ENCODE measurements around the gene FYB2. TPM values are rescaled to one million over a fixed set of nuclear protein-coding genes. Genes with fewer than 3 reads are reported as not detected.
"Not testable (repeated sequence)": the region's sequence is repeated elsewhere in the genome, so short reads cannot be mapped to it uniquely, and the experiment has no call there.

The FYB2 gene
- polyA plus RNA-seq, 2 of the 4 experiments (the other 2 are of a cell fraction) = not detected

DNA sequence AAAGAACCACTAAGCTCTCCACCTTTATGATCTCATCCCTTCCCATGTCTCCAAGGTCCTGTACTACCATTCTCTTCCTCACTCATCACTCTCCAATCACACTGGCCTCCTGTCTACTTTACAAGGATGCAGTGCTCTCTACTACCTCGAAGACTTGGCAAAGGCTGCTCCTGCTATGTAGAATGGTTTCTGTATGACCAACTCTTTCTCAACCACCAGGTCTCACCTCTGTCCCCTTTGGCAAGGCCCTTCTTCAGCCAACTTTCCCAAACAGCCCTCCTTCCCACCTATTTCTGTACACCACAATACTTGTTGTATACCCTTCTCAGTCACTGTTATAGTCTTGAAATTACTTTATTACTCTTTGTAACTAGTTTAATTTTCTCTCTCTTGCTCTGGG is 41.2 kb downstream of the FYB2 start:
- CTCF ChIA-PET = no interaction called here
- POLR2A ChIA-PET = no interaction called here
- DNase-seq (ENCODE audit: low read depth in 1 of 2, low spot score in 1 of 2) = no peak

DNA sequence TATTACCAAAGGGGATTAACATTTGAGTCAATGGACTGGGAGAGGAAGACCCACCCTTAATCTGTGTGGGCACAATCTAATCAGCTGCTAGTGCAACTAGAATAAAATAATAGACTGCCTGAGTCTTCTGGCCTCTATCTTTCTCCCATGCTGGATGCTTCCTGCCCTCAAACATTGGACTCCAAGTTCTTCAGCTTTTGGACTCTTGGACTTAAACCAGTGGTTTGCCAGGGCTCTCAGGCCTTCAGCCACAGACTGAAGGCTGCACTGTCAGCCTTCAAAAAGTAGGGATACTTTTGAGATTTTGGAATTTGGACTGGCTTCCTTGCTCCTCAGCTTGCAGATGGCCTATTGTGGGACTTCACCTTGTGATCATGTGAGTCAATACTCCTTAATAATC is 44.5 kb downstream of the FYB2 start:
- H3K4me1 ChIP-seq; H3K4me3 ChIP-seq; ATAC-seq; H3K27ac ChIP-seq; H3K9me3 ChIP-seq; POLR2A ChIA-PET; FAIRE-seq; DNase-seq (ENCODE audit: low read depth in 1 of 2, low spot score in 1 of 2); H3K4me2 ChIP-seq; CTCF ChIA-PET: not testable (repeated sequence)

More for the DNA sequence above, 41.2 kb downstream of the FYB2 start:
- Histone ChIP-seq H3K27ac (no peak overlapping the region), H3K4me1 (no peaks in the 10 kb centered on the region), H3K9me3 (no peaks in the 10 kb centered on the region), H3K4me3 (no peak overlapping the region), H3K4me2 (no peak overlapping the region)
- TF ChIP-seq BHLHE40 (IDR thresholded peaks at IDR 0.05; ENCODE audit: low read depth, low read length) (no peak), FOSB (CRISPR knock-in tag; IDR thresholded peaks at IDR 0.05) (no peak), CBX2 (IDR thresholded peaks at IDR 0.05; ENCODE audit: borderline replicate concordance, low read depth) (no peak), MAZ (IDR thresholded peaks at IDR 0.05; ENCODE audit: borderline replicate concordance, low read depth, low read length) (no peak), GATA3 (IDR thresholded peaks at IDR 0.05; ENCODE audit: borderline replicate concordance) (no peak), NFE2L2 (conservative IDR thresholded peaks at IDR 0.05; ENCODE audit: low read length) (no peak), TFCP2L1 (CRISPR knock-in tag; IDR thresholded peaks at IDR 0.05) (no peak), JUN (IDR thresholded peaks at IDR 0.05) (no peak), NR3C1 (IDR thresholded peaks at IDR 0.05) (no peak), RFX5 (IDR thresholded peaks at IDR 0.05) (no peak)
- TF ChIP-seq, protein P1, sequence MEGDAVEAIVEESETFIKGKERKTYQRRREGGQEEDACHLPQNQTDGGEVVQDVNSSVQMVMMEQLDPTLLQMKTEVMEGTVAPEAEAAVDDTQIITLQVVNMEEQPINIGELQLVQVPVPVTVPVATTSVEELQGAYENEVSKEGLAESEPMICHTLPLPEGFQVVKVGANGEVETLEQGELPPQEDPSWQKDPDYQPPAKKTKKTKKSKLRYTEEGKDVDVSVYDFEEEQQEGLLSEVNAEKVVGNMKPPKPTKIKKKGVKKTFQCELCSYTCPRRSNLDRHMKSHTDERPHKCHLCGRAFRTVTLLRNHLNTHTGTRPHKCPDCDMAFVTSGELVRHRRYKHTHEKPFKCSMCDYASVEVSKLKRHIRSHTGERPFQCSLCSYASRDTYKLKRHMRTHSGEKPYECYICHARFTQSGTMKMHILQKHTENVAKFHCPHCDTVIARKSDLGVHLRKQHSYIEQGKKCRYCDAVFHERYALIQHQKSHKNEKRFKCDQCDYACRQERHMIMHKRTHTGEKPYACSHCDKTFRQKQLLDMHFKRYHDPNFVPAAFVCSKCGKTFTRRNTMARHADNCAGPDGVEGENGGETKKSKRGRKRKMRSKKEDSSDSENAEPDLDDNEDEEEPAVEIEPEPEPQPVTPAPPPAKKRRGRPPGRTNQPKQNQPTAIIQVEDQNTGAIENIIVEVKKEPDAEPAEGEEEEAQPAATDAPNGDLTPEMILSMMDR (IDR thresholded peaks at IDR 0.05) = no peak
- TF ChIP-seq, protein P2, sequence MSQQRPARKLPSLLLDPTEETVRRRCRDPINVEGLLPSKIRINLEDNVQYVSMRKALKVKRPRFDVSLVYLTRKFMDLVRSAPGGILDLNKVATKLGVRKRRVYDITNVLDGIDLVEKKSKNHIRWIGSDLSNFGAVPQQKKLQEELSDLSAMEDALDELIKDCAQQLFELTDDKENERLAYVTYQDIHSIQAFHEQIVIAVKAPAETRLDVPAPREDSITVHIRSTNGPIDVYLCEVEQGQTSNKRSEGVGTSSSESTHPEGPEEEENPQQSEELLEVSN (IDR thresholded peaks at IDR 0.05; ENCODE audit: borderline replicate concordance, low read depth) = no peak
- TF ChIP-seq, protein P3, sequence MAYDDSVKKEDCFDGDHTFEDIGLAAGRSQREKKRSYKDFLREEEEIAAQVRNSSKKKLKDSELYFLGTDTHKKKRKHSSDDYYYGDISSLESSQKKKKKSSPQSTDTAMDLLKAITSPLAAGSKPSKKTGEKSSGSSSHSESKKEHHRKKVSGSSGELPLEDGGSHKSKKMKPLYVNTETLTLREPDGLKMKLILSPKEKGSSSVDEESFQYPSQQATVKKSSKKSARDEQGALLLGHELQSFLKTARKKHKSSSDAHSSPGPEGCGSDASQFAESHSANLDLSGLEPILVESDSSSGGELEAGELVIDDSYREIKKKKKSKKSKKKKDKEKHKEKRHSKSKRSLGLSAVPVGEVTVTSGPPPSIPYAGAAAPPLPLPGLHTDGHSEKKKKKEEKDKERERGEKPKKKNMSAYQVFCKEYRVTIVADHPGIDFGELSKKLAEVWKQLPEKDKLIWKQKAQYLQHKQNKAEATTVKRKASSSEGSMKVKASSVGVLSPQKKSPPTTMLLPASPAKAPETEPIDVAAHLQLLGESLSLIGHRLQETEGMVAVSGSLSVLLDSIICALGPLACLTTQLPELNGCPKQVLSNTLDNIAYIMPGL (CRISPR knock-in tag; IDR thresholded peaks at IDR 0.05; ENCODE audit: borderline replicate concordance) = no peak
- TF ChIP-seq, protein P4, sequence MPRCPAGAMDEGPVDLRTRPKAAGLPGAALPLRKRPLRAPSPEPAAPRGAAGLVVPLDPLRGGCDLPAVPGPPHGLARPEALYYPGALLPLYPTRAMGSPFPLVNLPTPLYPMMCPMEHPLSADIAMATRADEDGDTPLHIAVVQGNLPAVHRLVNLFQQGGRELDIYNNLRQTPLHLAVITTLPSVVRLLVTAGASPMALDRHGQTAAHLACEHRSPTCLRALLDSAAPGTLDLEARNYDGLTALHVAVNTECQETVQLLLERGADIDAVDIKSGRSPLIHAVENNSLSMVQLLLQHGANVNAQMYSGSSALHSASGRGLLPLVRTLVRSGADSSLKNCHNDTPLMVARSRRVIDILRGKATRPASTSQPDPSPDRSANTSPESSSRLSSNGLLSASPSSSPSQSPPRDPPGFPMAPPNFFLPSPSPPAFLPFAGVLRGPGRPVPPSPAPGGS (IDR thresholded peaks at IDR 0.05) = no peak
- no peak for FAIRE-seq
- 0% methylated on average over 1 of the region's 1 CpG for WGBS (ENCODE audit: missing lambda C conversion rate)
- ATAC-seq = no peak

DNA sequence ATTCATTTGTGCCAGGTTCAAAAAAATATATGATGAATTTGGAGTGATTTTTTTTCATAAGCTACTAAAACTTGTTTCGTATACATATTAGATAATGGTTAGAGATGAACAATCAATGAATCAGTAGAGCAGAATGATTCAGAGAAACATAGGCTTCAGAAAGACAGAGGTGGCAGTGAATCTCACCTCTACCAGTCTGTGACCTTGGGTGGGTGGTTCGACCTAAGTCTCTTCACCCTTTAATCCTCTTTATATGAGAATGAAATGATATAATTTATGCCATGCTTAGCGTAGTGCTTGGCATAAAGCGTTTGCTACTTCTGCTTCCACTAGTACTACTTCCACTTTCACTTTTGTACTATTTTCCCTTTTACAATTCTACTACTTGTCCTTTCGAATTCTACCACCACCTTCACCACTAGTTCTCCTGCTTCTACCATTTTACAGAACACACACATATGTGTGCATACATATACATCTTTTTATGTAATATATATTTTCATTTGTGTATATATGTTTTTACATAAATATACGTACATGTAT is 45.1 kb downstream of the FYB2 start:
- CTCF ChIA-PET = no interaction called here
- H3K9me3 ChIP-seq = no peaks in the 10 kb centered on the region
- no peaks in the 10 kb centered on the region for H3K4me1 ChIP-seq
- POLR2A ChIA-PET = no interaction called here
- no peak for ATAC-seq
- no peak overlapping the region for H3K27ac ChIP-seq
- 64% methylated on average over 6 of the region's 6 CpGs for WGBS (ENCODE audit: missing lambda C conversion rate)
- FAIRE-seq = no peak
- H3K4me3 ChIP-seq = no peak overlapping the region
- H3K4me2 ChIP-seq = no peak overlapping the region
- DNase-seq (ENCODE audit: low read depth in 1 of 2, low spot score in 1 of 2) = no peak
- TF ChIP-seq HDAC2 (IDR thresholded peaks at IDR 0.05) = no peak
- TF ChIP-seq ESRRA (IDR thresholded peaks at IDR 0.05; ENCODE audit: borderline replicate concordance, low read length) = no peak
- no peak for TF ChIP-seq NR3C1 (IDR thresholded peaks at IDR 0.05)
- TF ChIP-seq, protein P1 (IDR thresholded peaks at IDR 0.05) = no peak
- TF ChIP-seq, protein P3 (CRISPR knock-in tag; IDR thresholded peaks at IDR 0.05; ENCODE audit: borderline replicate concordance) = no peak
- TF ChIP-seq BHLHE40 (IDR thresholded peaks at IDR 0.05; ENCODE audit: low read depth, low read length) = no peak
- TF ChIP-seq CHD2 (IDR thresholded peaks at IDR 0.05; ENCODE audit: low read length, partially characterized antibody) = no peak
- TF ChIP-seq, protein P5, sequence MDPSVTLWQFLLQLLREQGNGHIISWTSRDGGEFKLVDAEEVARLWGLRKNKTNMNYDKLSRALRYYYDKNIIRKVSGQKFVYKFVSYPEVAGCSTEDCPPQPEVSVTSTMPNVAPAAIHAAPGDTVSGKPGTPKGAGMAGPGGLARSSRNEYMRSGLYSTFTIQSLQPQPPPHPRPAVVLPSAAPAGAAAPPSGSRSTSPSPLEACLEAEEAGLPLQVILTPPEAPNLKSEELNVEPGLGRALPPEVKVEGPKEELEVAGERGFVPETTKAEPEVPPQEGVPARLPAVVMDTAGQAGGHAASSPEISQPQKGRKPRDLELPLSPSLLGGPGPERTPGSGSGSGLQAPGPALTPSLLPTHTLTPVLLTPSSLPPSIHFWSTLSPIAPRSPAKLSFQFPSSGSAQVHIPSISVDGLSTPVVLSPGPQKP (IDR thresholded peaks at IDR 0.05; ENCODE audit: low read depth, low read length) = no peak

All from A549 (cell line).